Stimulated activated CD8-positive, alpha-beta memory T cell treated with anti-CD3 and anti-CD28 coated beads, Interleukin-12 subunit alpha, Interleukin-12 subunit beta, amount 100 ng/mL, for 24 hours (primary cell): ENCODE results near the gene ANKFN1.

Experiments
- DNase-seq: peaks from one replicate; pipeline ENCODE4 v3.0.0-alpha.2; 2020; ENCODE audit errors: extremely low read depth

The ANKFN1 gene, protein sequence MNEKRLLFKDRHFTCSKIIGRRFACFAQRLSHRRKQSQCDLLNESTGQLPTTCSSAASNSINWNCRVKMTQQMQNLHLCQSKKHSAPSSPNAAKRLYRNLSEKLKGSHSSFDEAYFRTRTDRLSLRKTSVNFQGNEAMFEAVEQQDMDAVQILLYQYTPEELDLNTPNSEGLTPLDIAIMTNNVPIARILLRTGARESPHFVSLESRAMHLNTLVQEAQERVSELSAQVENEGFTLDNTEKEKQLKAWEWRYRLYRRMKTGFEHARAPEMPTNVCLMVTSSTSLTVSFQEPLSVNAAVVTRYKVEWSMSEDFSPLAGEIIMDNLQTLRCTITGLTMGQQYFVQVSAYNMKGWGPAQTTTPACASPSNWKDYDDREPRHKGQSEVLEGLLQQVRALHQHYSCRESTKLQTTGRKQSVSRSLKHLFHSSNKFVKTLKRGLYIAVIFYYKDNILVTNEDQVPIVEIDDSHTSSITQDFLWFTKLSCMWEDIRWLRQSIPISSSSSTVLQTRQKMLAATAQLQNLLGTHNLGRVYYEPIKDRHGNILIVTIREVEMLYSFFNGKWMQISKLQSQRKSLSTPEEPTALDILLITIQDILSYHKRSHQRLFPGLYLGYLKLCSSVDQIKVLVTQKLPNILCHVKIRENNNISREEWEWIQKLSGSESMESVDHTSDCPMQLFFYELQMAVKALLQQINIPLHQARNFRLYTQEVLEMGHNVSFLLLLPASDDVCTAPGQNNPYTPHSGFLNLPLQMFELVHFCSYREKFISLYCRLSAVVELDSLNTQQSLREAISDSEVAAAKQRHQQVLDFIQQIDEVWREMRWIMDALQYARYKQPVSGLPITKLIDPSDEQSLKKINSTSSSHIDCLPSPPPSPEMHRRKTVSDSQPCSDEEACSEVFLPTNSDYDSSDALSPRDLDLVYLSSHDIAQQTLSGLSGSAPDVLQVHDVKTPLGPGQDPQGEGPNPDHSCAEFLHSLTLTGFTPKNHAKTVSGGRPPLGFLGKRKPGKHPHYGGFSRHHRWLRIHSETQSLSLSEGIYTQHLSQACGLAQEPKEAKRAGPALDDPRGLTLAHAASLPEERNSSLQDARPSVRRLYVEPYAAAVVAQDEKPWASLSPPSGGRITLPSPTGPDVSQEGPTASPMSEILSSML

DNA sequence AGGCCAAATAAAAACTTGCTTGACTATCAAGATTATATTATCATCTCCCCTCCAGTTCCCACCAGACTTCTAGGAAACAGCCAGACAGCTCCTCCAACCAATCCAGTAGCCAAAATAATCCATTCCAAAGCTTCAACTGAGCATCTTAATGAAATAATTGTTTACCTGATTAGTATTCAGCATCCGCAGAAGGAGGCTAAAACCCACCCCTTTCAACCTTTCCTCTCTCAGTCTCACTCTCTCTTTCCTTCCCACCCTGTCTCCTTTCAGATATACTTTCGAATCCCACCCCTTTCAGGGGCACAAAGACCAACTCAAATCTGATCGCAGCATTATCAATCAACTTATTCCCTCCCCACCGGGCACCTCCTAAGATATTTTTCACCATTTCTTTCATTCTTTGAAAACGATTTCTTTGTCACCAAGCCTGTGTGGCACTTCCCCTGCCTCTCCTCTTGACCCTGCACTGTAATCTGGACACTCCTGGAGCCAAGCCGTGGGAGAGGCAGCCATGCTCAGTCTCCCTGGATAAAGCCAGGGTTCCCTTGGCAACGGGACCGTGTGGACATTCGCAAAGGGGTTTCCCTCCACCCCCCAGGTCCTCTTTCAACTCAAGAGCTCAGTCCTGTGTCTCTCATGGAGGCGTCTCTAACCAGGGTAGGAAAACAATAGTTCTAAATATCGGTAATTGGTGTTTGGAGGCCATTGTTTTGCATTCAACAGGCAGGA is at the start of gene ANKFN1:
TSS of gene ANKFN1 (plus strand) at position 602 of the 729 bp plus-strand sequence. CDS start 59,193 bp downstream, outside the sequence.
- no peak for DNase-seq

DNA sequence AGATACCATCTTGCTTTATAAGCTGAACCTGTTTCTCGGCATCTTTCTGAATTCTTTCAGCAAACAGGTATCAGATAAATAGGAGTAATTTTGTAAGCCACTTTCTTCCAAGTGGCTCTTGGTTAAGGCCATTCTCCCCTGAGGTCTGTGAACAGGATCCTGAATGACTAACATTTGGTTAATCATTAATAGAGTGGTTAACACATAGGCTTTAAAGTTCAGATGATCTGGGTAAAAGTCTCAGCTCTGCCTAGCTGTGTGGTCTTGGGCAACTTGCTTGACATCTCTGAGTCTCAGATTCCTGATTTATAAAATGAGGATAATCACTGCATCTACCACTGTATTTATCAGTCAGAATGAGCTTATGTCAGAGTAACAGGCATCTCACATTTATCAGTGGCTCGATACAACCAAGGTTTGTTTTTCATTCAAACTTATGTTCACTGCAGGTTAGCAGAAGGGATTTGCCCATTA is 44.4 kb upstream of the ANKFN1 start:
- DNase-seq = no peak

DNA sequence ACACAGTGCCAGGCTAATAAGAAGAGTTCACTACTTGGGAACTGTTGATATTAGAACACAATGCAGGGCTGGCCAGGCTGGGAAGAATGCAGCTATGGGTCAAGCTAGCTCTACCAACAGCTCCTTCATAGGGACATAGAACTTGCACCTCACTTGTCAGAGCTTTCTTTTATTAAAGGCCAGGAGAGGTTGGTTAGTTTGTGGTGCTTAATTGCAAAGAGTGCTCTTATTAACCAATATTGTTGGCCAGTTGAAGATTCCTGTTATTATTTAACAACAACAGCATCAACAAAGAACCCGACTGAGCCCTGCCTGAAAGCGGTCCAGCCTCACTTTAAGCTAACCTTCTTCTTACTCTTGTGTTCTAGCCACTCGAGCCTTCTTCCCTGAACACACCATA is 43.4 kb upstream of the ANKFN1 start:
- DNase-seq = no peak

DNA sequence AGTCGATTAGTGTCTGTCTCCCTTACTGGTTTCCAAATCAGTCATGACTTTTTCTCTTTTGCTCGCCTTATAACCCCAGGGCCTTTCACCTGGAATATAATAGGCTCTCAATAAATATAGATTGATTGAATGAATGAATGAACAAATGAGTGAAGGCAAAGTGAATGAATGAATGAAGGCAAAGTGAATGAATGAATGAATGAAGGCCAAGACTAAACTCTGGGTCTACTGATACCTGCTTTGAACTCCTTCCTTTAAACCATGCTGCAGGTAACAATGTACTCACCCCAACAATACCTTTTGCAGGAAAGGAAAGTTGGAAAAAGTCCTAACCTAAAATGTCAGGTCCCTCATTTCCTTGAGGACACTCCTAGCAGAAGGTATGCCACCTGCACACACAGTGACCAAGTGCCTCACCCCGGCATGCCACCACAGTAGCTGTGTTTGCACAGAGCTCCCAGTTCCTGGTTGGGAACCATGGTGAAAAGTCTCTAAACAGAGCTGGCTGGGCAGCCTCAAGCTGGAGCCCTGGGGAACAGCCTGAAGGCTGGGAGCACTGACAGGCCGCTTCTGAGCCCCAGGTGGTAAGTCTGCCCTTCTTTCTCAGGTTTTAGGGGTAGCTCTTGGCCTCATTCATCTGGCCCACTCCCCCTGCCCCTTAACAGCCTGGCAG is 42.7 kb upstream of the ANKFN1 start:
- no peak for DNase-seq

DNA sequence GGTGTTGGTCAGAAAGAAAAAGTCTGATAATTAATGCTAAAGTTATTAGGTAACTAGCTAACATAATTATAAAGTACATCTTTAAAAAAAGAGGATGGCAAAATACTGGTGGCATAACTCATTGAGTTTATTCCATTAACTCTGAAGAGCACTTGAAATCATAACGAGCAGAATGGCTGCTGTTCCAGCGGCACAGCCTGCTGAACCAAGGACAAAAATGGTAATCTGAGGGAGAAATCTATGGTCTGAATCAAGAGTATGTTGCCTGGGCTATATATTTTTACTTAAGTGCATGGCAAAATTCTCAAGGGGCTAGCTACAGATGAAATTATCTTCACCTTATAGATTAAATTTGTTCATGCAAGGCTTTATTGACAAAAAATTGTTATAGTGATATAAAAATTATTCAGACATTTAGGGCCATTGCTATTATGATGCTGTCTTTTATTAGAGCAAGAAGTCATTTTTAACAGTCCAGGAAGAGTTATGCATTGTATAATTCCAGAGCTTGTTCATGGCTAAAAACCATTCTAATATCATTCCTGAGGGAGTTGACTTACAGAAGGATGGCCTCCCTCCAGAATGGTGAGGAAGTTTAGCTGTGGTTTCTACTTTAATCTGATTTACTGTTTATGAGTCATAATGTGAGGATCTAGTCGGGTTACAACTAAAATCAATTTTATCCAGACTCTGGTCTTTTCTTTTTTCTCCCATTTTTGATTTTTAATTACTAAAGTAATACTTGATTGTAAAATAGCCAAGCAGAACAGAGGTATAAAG is 41.4 kb upstream of the ANKFN1 start:
- no peak for DNase-seq

DNA sequence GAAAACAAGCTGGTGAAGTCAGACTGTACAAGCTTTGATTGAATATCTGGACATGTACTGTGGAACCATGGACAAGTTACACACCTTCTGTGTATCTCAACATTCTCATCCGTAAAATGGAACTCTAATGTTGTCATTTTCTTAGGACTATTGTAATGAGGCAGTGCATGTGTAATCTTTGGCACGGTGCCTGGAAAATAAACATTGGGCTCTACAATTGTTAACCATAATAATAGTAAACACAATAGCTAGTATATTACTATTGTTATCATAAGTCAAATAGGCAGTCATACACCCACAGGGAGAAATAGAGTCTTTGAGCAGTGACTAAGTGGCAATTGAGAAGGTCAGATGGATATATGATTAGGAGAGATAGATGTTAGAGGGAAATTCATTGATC is 39.8 kb upstream of the ANKFN1 start:
- DNase-seq = no peak

DNA sequence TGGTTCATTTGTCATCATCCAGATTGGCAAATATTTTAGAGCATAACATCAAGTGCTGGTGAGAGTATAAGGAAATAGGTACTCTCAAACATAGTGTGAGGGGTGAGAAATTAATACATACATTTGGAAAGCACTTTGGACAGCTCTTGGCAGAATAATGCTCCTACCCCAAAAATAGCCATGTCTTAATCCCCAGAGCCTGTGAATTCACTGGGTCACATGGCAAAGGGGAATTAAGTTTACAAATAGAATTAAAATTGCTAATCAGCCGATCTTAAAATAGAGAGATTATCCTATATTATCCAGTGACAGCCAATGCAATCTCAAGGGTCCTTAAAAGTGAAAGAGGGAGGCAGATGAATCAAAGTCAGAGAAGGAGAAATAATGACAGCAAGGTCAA is 38.8 kb upstream of the ANKFN1 start:
- no peak for DNase-seq

DNA sequence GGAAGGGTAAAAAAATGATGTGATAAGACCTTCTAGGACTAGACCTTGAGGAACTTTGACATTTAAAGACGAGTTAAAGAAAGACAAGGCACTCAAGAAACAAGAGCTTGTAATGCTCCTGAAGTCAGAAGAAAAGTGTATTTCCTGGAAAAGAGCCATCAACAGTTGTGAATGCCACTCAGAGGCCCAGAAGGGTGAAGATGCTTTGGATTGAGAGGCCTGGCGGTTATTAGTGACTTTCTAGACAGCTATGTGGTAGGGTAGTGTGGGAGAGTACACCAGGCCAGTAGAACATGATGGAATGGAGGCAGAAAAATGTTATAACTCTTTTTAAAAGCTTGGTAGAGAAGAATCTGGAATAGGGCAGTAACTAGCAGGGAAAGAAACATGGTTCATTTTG is 34.1 kb upstream of the ANKFN1 start:
- no peak for DNase-seq

DNA sequence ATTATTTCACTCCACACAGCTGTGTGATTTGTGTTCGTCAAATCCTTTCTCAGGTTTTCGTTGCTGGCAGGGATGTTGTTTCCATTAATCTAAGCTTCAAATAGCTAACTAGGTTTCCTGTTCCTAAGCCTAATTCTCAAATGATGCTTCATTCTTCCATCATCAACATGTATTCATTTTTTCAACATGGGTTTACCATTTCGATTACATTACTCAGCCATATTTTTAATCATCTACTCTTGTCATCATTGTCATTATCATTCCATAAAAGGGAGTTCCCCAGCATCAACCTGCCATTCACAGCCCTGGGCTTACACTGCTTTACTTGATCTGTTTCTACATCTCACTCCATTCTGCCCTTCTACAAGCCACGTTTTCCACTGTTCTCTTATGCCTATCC is 33.3 kb upstream of the ANKFN1 start:
- no peak for DNase-seq

DNA sequence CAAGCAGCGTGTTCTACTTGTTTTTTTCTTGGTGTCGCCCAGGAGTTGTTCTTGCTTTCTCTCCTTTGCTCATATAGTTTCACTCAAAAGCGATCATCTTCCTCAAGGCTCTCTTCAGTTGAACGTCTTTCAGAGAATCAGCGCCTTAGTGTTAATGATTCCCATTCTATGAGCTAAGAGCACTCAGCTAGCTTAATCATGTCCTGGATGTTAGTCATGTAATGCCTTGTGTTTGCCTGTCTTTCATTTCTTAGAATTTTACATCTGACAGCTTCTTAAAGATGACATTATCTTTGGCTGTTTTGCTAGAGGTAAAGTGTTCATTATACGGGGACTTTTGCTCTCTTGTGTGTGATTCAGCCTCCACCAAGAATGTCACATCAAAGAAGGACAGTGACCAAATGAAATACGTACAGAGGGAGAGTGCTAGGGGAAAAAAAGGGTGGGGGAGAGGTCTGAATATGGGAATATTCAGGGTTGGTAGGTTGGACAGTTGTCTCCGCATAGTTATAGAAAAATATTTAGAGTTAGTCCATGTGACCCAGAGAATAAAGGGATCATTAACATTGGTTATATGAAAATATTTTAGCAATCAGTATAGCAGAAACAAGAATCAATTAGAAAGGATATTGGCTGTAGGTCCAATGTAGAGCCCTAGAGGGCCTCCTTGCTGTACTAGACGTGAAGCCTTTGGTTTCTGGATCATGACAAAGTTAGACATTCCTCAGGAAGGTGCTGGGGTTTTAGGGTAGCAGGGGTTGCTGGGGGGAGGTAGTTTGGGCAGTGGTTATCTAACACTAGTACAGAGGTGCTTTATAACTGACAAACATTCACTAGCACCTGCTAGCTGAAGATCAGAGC is 31.9 kb upstream of the ANKFN1 start:
- DNase-seq = no peak

DNA sequence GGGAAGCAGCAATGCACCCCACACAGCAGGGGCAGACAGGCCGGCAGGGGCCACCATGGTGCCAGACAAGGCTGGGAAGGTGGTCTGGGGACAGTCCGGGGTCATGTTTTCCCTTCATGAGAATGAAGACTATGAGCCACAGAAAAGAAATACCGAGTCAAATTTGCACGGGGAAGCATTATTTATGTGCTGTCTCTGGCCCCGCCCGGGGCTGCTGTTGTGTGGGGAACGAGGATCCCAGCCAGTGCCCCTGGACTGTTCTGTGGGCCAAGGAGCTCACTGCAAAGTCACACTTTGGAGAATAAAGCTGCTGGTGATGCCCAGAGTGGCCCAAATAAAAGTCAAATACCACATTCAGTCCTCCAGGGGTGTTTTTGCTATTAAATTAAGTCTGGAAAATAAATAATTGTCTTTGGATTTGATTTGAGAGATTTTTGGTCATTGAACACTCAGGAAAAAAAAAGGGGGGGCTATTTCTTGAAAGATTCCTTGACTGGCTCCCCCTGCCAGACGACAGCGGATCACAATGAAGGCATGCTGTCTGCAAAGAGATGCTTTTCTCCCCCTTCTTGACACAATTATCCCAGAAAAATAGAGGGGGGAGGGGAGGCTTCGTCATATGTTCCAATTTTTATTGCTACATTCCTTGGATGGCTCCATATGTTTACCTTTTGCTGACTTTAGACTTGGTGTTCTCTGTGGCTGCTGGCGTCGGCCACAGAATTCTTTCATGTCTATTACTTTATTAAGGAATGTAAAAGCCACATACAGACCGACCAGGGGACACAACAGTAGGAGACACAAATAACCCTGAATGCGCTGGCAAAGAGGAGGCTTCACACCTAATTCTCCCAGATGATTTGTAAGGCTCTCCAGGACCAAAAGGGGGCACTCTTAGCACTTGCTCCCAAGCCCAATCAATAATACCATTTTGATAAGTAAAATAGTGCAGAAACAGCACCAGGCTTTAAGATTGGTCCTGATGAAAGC is 27.1 kb upstream of the ANKFN1 start:
- DNase-seq = no peak

DNA sequence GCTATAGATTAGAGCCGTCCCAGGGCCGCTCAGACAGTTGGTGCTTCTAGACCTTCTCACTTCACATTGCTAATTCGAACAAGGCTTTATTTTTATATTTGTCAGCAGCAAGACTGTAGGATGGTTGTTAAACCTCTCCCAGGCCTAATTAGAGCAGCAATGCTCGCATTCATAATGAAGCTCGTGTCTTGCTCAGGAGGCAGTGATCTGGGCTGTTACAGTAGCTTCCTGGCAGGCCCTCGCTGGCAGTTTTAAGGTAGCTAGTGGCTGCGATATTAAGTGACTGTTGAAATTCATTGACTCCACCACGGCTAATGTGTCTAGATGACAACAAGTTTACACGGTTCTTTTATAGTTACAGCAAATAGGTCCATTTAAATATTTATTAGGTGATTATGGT is 23.2 kb upstream of the ANKFN1 start:
- DNase-seq = no peak

DNA sequence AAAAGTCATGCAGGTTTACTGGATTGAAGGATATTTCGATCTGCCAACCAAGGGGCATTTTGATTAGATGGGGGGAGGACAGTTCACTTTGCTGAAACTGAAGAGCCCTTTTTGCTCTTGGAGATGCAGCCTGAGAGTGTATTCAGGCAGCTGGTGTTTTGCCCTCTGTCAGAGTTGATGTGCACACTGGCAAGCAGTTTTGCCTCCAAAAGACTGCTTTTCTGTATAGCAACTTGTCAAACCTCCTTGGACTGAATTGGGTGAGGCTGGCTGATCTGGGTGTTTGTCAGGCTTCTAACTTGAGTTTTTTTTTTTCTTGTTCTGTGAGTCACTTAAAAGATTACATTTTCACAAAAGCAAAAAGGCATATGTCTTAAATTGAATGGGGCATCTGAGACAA is 22.6 kb upstream of the ANKFN1 start:
- DNase-seq = no peak

DNA sequence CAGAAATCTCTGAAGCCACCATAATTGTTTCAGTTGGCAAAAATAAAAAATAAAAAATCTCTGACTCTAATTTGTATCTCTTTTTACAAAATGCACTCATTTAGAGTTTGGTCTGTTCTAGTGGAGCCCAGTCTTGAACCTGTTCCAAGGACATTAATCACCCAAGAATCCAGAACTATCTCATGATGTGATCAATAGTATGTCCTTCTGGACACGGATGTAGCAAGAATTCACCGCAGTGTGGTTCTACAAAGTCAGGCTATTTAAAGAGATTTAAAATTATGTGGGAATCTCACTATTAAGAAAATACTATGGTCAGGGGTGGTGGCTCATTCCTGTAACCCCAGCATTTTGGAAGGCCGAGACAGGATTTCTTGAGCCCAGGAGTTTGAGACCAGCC is 21.8 kb upstream of the ANKFN1 start:
- DNase-seq = no peak

DNA sequence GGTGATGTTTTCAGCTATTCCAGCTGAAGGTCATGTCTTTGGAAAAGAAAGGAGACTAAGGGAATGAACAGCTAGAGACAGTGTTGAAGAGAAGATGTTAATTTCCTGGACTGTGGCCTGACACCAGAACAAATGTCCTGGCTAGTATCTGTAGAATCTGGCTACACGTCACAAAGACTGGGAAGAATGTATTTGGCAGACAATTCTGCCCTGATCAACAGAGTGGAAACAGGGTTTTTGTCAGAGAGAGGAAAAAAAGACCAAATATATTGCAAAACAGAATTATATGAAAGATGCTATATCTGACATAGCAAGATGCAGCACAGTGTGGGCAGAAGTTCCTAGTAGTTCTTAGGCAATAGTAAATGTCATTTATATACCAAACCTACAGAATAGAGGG is 17.0 kb upstream of the ANKFN1 start:
- no peak for DNase-seq

DNA sequence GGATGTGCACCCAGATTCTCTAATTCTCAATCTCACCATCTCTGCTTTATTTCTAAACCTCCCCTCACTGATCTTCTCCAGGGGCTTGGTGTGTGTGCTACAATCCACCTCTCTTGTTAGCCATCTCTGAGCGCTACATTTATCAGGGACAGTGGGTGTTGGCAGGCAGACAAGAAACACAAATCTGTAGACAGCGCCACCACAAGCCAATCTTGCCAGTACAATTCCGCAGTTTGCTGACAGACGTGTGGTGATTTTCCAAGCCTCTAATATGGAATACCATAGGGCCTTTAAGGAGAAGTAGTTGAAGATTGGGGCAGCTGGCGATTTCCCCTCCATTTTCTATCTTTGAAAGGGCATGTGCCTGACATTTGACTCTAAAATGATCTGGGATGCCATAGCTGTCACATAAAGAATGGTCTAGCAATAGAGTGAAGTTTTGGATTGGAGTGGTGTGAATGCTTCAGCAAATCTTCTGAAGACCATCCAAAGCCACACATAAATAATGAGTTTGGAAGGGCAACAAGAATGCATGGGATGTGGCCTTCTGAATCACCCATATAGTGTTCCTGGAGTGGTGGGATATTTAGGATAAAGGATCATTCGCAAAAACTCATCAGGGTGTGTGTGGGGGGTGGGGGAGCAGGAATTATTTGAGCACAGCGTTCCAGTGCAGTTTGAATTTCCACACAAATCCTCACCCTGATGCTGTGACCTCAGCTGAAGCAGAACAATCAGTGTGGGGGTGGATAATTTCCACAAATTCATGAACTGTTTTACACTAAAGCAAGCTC is 12.0 kb upstream of the ANKFN1 start:
- no peak for DNase-seq

DNA sequence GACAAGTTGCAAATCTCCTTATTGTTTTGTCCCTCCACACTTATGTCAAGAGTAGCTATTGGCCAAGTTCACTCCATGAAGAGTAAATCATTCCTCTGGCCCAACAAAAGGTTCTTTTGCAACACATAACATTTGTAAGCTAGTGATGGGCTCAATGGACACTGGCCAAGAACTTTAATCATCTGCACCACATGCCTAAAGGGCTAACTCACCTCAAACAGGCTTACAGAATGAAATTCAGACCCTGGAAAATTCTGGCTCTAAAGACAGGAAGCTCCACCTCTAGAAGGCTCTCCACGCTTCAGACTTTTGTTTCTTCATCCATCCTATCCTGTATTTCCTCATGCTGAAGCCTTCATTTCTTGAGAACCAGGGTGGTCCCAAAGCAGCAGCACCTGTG is 10.9 kb upstream of the ANKFN1 start:
- no peak for DNase-seq
